ENCODE data around the gene TENM4.

Gene TENM4

DNA sequence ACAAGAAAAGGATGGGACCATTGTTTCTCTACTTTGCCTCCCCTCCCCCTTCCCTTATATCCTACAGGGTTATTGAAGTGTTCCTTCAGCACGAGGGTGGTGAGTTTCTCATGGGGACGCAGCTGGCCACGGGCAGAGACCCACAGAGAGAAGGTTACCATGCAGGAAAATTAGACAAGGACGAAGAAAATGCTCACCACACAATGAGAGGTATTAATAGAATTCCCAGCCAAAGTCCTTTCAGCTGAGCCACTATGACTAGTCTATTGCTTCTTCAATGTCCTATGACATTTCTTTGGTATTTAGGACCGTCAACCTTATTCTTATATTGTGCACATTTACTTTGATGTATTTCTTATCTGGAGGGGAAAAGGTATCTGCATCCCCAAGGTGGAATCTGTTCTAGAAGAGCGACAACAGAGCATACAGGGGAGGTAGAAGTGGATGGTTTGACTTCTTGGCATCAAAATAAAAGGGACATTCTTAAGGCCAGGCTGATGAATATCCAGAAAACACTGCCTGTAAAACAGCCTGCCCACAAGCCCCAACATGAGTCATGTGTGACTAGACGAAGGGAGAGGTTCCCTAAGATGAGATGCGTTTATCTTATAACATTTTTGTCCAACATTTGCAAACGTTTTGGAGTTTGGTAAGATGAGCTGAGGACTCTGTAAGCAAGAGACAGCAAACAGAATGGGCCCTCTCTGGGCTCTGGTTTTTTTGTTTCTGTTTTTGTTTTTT lies 656.3 kb downstream of the TENM4 start:
- no peaks in the 10 kb centered on the region for H3K4me1 ChIP-seq (ENCODE audit: control insufficient read depth, insufficient read depth, low read length)
- POLR2A ChIA-PET: no interaction called here
- H3K9me3 ChIP-seq (ENCODE audit: control insufficient read depth, insufficient read depth, low read depth, low read length): no peaks in the 10 kb centered on the region
- H3K27ac ChIP-seq (ENCODE audit: extremely low read depth, low read depth, low read length): no peak overlapping the region
- no peaks in the 10 kb centered on the region for H3K36me3 ChIP-seq (ENCODE audit: control insufficient read depth in 2 of 2, insufficient read depth in 1 of 2, low read length in 2 of 2)
- H3K4me3 ChIP-seq (ENCODE audit: low read depth, low read length): no peak overlapping the region
- CTCF ChIA-PET: interaction anchor here (0.6 to 1.2 kb wide), 4 partner anchors 14 to 139 kb away, joined by 3 to 6 read pairs (median 4); no protein-coding TSS in a partner anchor
- no peak for TF ChIP-seq ZNF677 (tag by site-specific recombination; IDR thresholded peaks at IDR 0.05)
- no peak for TF ChIP-seq GFI1B (tag by site-specific recombination; IDR thresholded peaks at IDR 0.05)
- TF ChIP-seq ZBTB49 (tag by site-specific recombination; IDR thresholded peaks at IDR 0.05; ENCODE audit: low read depth): no peak
- TF ChIP-seq ZIC2 (tag by site-specific recombination; IDR thresholded peaks at IDR 0.05): no peak
- no peak for TF ChIP-seq SETDB1 (IDR thresholded peaks at IDR 0.05; ENCODE audit: insufficient read length, low read length)
- TF ChIP-seq ZNF184 (tag by site-specific recombination; IDR thresholded peaks at IDR 0.05): no peak
- no peak for TF ChIP-seq ZNF529 (tag by site-specific recombination; IDR thresholded peaks at IDR 0.05; ENCODE audit: insufficient replicate concordance)
- TF ChIP-seq ZFP69B (tag by site-specific recombination; IDR thresholded peaks at IDR 0.05): no peak
- TF ChIP-seq SALL2 (tag by site-specific recombination; IDR thresholded peaks at IDR 0.05; ENCODE audit: borderline replicate concordance): no peak
- TF ChIP-seq KLF10 (tag by site-specific recombination; IDR thresholded peaks at IDR 0.05): no peak
- TF ChIP-seq ZNF701 (tag by site-specific recombination; IDR thresholded peaks at IDR 0.05): no peak
- TF ChIP-seq GLI2 (tag by site-specific recombination; IDR thresholded peaks at IDR 0.05; ENCODE audit: borderline replicate concordance, low read depth): no peak
- no peak for TF ChIP-seq SP3 (tag by site-specific recombination; IDR thresholded peaks at IDR 0.05)
- TF ChIP-seq ZSCAN30 (tag by site-specific recombination; IDR thresholded peaks at IDR 0.05): no peak
- no peak for TF ChIP-seq ZNF354C (tag by site-specific recombination; IDR thresholded peaks at IDR 0.05; ENCODE audit: borderline replicate concordance, low read depth)

- H3K4me3 ChIP-seq (ENCODE audit: low read depth, low read length): no peak overlapping the region
- H3K27ac ChIP-seq (ENCODE audit: extremely low read depth, low read depth, low read length): no peak overlapping the region
- CTCF ChIA-PET: interaction anchor here (0.6 to 1.2 kb wide), 3 partner anchors 15 to 138 kb away, joined by 3 to 4 read pairs (median 3); no protein-coding TSS in a partner anchor
- POLR2A ChIA-PET: no interaction called here
- no peaks in the 10 kb centered on the region for H3K4me1 ChIP-seq (ENCODE audit: control insufficient read depth, insufficient read depth, low read length)
- no peak for TF ChIP-seq SETDB1 (IDR thresholded peaks at IDR 0.05; ENCODE audit: insufficient read length, low read length)
- TF ChIP-seq, protein P1, sequence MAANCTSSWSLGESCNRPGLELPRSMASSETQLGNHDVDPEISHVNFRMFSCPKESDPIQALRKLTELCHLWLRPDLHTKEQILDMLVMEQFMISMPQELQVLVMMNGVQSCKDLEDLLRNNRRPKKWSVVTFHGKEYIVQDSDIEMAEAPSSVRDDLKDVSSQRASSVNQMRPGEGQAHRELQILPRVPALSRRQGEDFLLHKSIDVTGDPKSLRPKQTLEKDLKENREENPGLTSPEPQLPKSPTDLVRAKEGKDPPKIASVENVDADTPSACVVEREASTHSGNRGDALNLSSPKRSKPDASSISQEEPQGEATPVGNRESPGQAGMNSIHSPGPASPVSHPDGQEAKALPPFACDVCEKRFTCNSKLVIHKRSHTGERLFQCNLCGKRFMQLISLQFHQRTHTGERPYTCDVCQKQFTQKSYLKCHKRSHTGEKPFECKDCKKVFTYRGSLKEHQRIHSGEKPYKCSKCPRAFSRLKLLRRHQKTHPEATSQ (tag by site-specific recombination; IDR thresholded peaks at IDR 0.05): no peak
- TF ChIP-seq ZNF473 (tag by site-specific recombination; IDR thresholded peaks at IDR 0.05): no peak
- no peak for TF ChIP-seq ZNF501 (tag by site-specific recombination; IDR thresholded peaks at IDR 0.05)
- no peak for TF ChIP-seq ZNF544 (tag by site-specific recombination; IDR thresholded peaks at IDR 0.05)
- TF ChIP-seq ZFP69B (tag by site-specific recombination; IDR thresholded peaks at IDR 0.05): no peak
- no peak for TF ChIP-seq ZNF157 (tag by site-specific recombination; IDR thresholded peaks at IDR 0.05)
- no peak for TF ChIP-seq ZNF112 (tag by site-specific recombination; IDR thresholded peaks at IDR 0.05)
- no peak for TF ChIP-seq SP7 (tag by site-specific recombination; IDR thresholded peaks at IDR 0.05)
- no peaks in the 10 kb centered on the region for H3K9me3 ChIP-seq (ENCODE audit: control insufficient read depth, insufficient read depth, low read depth, low read length)
- H3K36me3 ChIP-seq (ENCODE audit: control insufficient read depth in 2 of 2, insufficient read depth in 1 of 2, low read length in 2 of 2): no peaks in the 10 kb centered on the region
Measured at GRCh38 chr11:78783846-78784245, 657.0 kb downstream of the TENM4 start.
